SH-SY5Y (cell line): ENCODE measurements around the gene MARCHF10.

Source experiments
- GATA2 ChIP-seq: IDR thresholded peaks from 2 replicates; pipeline ENCODE4 v1.6.1; 2011; ENCODE audit warnings: mild to moderate bottlenecking, low read depth, low read length
- GATA3 ChIP-seq: IDR thresholded peaks from 2 replicates; pipeline ENCODE4 v1.6.1; 2011; ENCODE audit warnings: low read depth, mild to moderate bottlenecking, low read length, moderate library complexity

DNA sequence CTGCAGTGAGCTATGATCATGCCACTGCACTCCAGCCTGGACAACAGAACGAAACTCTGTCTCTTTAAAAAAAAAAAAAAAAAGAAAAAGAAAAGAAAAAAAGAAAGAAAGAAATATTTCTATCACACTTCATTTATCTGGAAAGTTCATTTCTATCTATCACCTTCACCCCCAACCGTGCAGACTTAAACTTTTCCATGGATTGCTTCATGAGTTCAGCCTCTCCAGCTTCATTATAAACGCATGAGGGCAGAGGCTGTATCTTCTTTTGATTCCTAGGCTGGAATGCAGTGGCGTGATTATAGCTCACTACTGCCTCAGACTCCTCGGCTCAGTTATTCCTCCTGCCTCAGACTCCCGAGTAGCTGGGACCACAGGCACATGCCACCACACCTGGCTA, 152.5 kb downstream of the MARCHF10 start:
- TF ChIP-seq GATA2 (no peak), GATA3 (no peak)
